Heart right ventricle (tissue), 16 donors: ENCODE measurements around the gene INTS1. TPM values are rescaled to one million over a fixed set of nuclear protein-coding genes. Genes with fewer than 3 reads are reported as not detected.

Source experiments
- ATAC-seq, 8 donors: fragments of 200-7000 bp; cut with Tn5 transposase; one replicate each; pipeline ENCODE4 v1.9.1; 2020; ENCODE audit warnings: mild to moderate bottlenecking in 8 of 8, moderate library complexity in 8 of 8, moderate number of reproducible peaks in 1 of 8
- DNase-seq, 2 donors: peaks; one replicate each; pipeline ENCODE4 v3.0.0-alpha.2; 2020
- H3K27ac ChIP-seq, 10 donors: fragments of 200-600 bp; sonication (generic) in 2 of 10; one replicate each; pipeline versions ENCODE4 v1.5.0 to v1.8.0; 2020 to 2022; ENCODE audit warnings: mild to moderate bottlenecking in 3 of 10
- H3K27me3 ChIP-seq, 7 donors: fragments of 200-600 bp; one replicate each; pipeline ENCODE4 v1.8.0; 2021 to 2022; ENCODE audit warnings: mild to moderate bottlenecking in 2 of 7
- H3K36me3 ChIP-seq, 9 donors: fragments of 200-600 bp; sonication (generic) in 1 of 9; one replicate each; pipeline versions ENCODE4 v1.5.0 to v1.8.0; 2020 to 2022; ENCODE audit warnings: mild to moderate bottlenecking in 2 of 9
- H3K4me1 ChIP-seq, 9 donors: fragments of 200-600 bp; sonication (generic) in 1 of 9; one replicate each; pipeline versions ENCODE4 v1.5.0 to v1.8.0; 2020 to 2022; ENCODE audit warnings: mild to moderate bottlenecking in 4 of 9
- H3K4me3 ChIP-seq, 10 donors: fragments of 200-600 bp; sonication (generic) in 2 of 10; one replicate each; pipeline versions ENCODE4 v1.5.0 to v1.8.0; 2020 to 2022; ENCODE audit warnings: mild to moderate bottlenecking in 7 of 10, moderate library complexity in 2 of 10
- H3K9me3 ChIP-seq, 11 donors: fragments of 200-600 bp in 10 of 11; sonication (generic) in 2 of 11; one replicate each; pipeline versions ENCODE4 v1.5.0 to v1.8.0; 2013 to 2022; ENCODE audit warnings: mild to moderate bottlenecking in 2 of 11, control low read depth in 1 of 11, moderate library complexity in 1 of 11
- CTCF ChIP-seq, 9 donors: fragments of 200-600 bp; sonication (generic) in 2 of 9; IDR thresholded peaks; one replicate each; pipeline versions ENCODE4 v1.5.0 to v1.8.0; 2021 to 2022; ENCODE audit warnings: antibody characterized with exemption in 9 of 9, mild to moderate bottlenecking in 5 of 9, moderate library complexity in 1 of 9
- WGBS, 2 donors: extraction: QIAGEN DNeasy Blood & Tissue Kit; methylation state at CpG; one replicate each; pipeline ENCODE4 v1.1.7; 2013; ENCODE audit warnings: inconsistent platforms in 1 of 2; 5-methylcytosine and 5-hydroxymethylcytosine counted together
- intact Hi-C, 10 donors: fragments of 100-400 bp; cut with DNase I; formaldehyde crosslinking; loops; one replicate each; pipeline versions ENCODE4 v1.11.1 to v1.14.2; 2022
- polyA plus RNA-seq, 2 donors: library from polyadenylated mRNA; stranded (reverse); fragments of 200-250 nt; gene quantifications; one replicate each; pipeline ENCODE4 v1.2.3, GENCODE V29; 2013
- total RNA-seq, 10 donors: library from RNA; stranded (reverse); fragmentation: NEBNext Ultra II Directional in 3 of 10; extraction: Animal tissue kit (Norgen Biotek cat#: 25700) in 3 of 10; gene quantifications; one replicate each; pipeline versions ENCODE4 v1.2.1 to v1.2.4, GENCODE V29; 2021 to 2023
- donor health status: Arrhythmogenic right ventricular cardiomyopathy.
- donor health status: ischemic (EF 13 %, LVEDD 7.1; RV severe dilation, severe dysfunction).
- donor health status: healthy with polysubstance abuse.
- donor health status: DM: no; HTN: yes; CAD: no.
- donor health status: DM: no; HTN: no; CAD: no.
- donor health status: ischemic (EF 25% LVEDD 6.9; RV normal size, moderate dysfunction).
- donor health status: ischemic (EF 25% LVEDD 5.7; RV mildly dilated, moderate dysfunction).
- donor health status: healthy.
- donor health status: DM: yes; HTN: yes; CAD: no.
- donor health status: Ischemic cardiomyopathy.
- donor health status: ischemic (EF 35%, LVEDD 5.7; RV mildly dilated, moderate dysfunction).
- donor health status: nonischemic (EF 11% LVEDD 7.7; RV severe dilation, severe dysfunction).
- donor health status: DM: yes; HTN: yes; CAD: no.
- donor health status: PGD.
- donor health status: ischemic (EF 29% LVEDD 5.4; RV normal size, mild dysfunction).
- donor health status: nonischemic (EF 23%, LVEDD 6.1; RV moderate dilation, normal function).

Gene INTS1
- total and polyA plus RNA-seq, 12 donors = 41.5 to 59.4 (median 45.4) TPM

- TF ChIP-seq CTCF (IDR thresholded peaks at IDR 0.05) = no peak
- H3K27ac ChIP-seq = no peak overlapping the region
- DNase-seq = no peak
- intact Hi-C loops = loop anchor here in 4 of 10 donors (5.0 to 10.0 kb wide), 4 partner anchors 37 to 67 kb away; partner anchors contain the start of gene TMEM184A (in 2 of the 4)
- H3K4me1 ChIP-seq = peaks cover 10 to 29% (median 17%) of the 10 kb centered on the region in 9 donors
- peaks cover 0 to 79% (median 31%) of the 10 kb centered on the region in 9 donors for H3K36me3 ChIP-seq
- no peaks in the 10 kb centered on the region for H3K9me3 ChIP-seq
- no peak overlapping the region for H3K4me3 ChIP-seq
- no peaks in the 10 kb centered on the region for H3K27me3 ChIP-seq
- no peak for ATAC-seq
- 94 to 95% methylated on average over 34 of the region's 34 CpGs for WGBS, 2 donors
Observed at GRCh38 chr7:1500064-1500807, 4.0 kb downstream of the INTS1 start.

GRCh38 chr7:1499367-1500029 lies 4.7 kb downstream of the INTS1 start:
- H3K36me3 ChIP-seq = peaks cover 0 to 86% (median 31%) of the 10 kb centered on the region in 9 donors
- ATAC-seq (no peak), DNase-seq (no peak)
- H3K4me3 ChIP-seq = no peak overlapping the region
- H3K27ac ChIP-seq = no peak overlapping the region
- intact Hi-C loops = loop anchor here in 4 of 10 donors (5.0 to 10.0 kb wide), 4 partner anchors 38 to 68 kb away; partner anchors contain the start of gene TMEM184A (in 2 of the 4)
- H3K27me3 ChIP-seq = no peaks in the 10 kb centered on the region
- TF ChIP-seq CTCF (IDR thresholded peaks at IDR 0.05) = no peak
- 91 to 92% methylated on average over 33 of the region's 33 CpGs for WGBS, 2 donors
- no peaks in the 10 kb centered on the region for H3K9me3 ChIP-seq
- peaks cover 10 to 25% (median 17%) of the 10 kb centered on the region in 9 donors for H3K4me1 ChIP-seq

GRCh38 chr7:1498370-1499305 lies 5.6 kb downstream of the INTS1 start:
- H3K36me3 ChIP-seq = peaks cover 0 to 95% (median 40%) of the 10 kb centered on the region in 9 donors
- WGBS, 2 donors = 95 to 97% methylated on average over 56 to 62 of the region's 62 CpGs
- intact Hi-C loops = no loop called here
- TF ChIP-seq CTCF (IDR thresholded peaks at IDR 0.05) = no peak
- no peak overlapping the region for H3K27ac ChIP-seq
- H3K4me3 ChIP-seq = no peak overlapping the region
- peaks cover 10 to 23% (median 16%) of the 10 kb centered on the region in 9 donors for H3K4me1 ChIP-seq
- DNase-seq = no peak
- no peaks in the 10 kb centered on the region for H3K9me3 ChIP-seq
- H3K27me3 ChIP-seq = no peaks in the 10 kb centered on the region
- no peak for ATAC-seq
